Mesothelial cell of epicardium (in vitro differentiated cells): ENCODE results near the gene TMEM38B. TPM values are rescaled to one million over a fixed set of nuclear protein-coding genes. Genes with fewer than 3 reads are reported as not detected.

Experiments used
- DNase-seq, 2 experiments: peaks; one replicate each; pipeline ENCODE4 v3.0.0; 2021; ENCODE audit warnings: low spot score in 2 of 2; ENCODE audit not compliant: unreplicated experiment in 2 of 2
- H3K27ac Mint-ChIP-seq: 2 replicates; pipeline ENCODE4 v1.8.0; 2021; ENCODE audit warnings: mixed read lengths
- H3K27me3 Mint-ChIP-seq: 2 replicates; pipeline ENCODE4 v1.8.0; 2021; ENCODE audit warnings: low read depth, mixed read lengths
- H3K36me3 Mint-ChIP-seq: 2 replicates; pipeline ENCODE4 v1.8.0; 2021; ENCODE audit warnings: mixed read lengths
- H3K4me1 Mint-ChIP-seq: 2 replicates; pipeline ENCODE4 v1.8.0; 2021; ENCODE audit warnings: mixed read lengths
- H3K4me3 Mint-ChIP-seq: 2 replicates; pipeline ENCODE4 v1.8.0; 2021; ENCODE audit warnings: mild to moderate bottlenecking, moderate library complexity, mixed read lengths
- H3K9me3 Mint-ChIP-seq: 2 replicates; pipeline ENCODE4 v1.8.0; 2021; ENCODE audit warnings: mixed read lengths
- CTCF ChIP-seq: fragments of 200-600 bp; sonication (generic); IDR thresholded peaks from one replicate; pipeline ENCODE4 v1.5.0; 2021; ENCODE audit warnings: antibody characterized with exemption; ENCODE audit not compliant: unreplicated experiment
- total RNA-seq: library from RNA; stranded (reverse); gene quantifications from 3 replicates; pipeline ENCODE4 v1.2.1, GENCODE V29; 2021

The TMEM38B gene
- total RNA-seq, 1 donor from 2014 or later = 14.1 TPM

GRCh38 chr9:105694848-105695581, 674 bp downstream of the TMEM38B start:
- H3K27ac Mint-ChIP-seq = peak overlapping the region; percentile 30
- no peak for TF ChIP-seq CTCF
- H3K4me3 Mint-ChIP-seq = peak overlapping the region; percentile 79
- H3K27me3 Mint-ChIP-seq = peaks cover 35% of the 10 kb centered on the region
- H3K4me1 Mint-ChIP-seq = peaks cover 25% of the 10 kb centered on the region
- DNase-seq = peak; percentile 40 to 64
- no peaks in the 10 kb centered on the region for H3K9me3 Mint-ChIP-seq
- H3K36me3 Mint-ChIP-seq = no peaks in the 10 kb centered on the region

- H3K4me1 Mint-ChIP-seq = peaks cover 28% of the 10 kb centered on the region
- peaks cover 31% of the 10 kb centered on the region for H3K27me3 Mint-ChIP-seq
- no peak for DNase-seq
- H3K36me3 Mint-ChIP-seq = no peaks in the 10 kb centered on the region
- no peak overlapping the region for H3K4me3 Mint-ChIP-seq
- no peaks in the 10 kb centered on the region for H3K9me3 Mint-ChIP-seq
- no peak overlapping the region for H3K27ac Mint-ChIP-seq
- no peak for TF ChIP-seq CTCF
Measured at GRCh38 chr9:105696219-105696793, 2.0 kb downstream of the TMEM38B start.

GRCh38 chr9:105697871-105698270, 3.5 kb downstream of the TMEM38B start:
- Mint-ChIP-seq H3K36me3 (no peaks in the 10 kb centered on the region), H3K27me3 (peaks cover 17% of the 10 kb centered on the region), H3K27ac (no peak overlapping the region), H3K4me1 (peaks cover 28% of the 10 kb centered on the region), H3K9me3 (no peaks in the 10 kb centered on the region), H3K4me3 (no peak overlapping the region)
- no peak for TF ChIP-seq CTCF
- DNase-seq = no peak

- Mint-ChIP-seq H3K9me3 (no peaks in the 10 kb centered on the region), H3K4me3 (no peak overlapping the region), H3K4me1 (peaks cover 27% of the 10 kb centered on the region), H3K36me3 (no peaks in the 10 kb centered on the region), H3K27ac (no peak overlapping the region), H3K27me3 (peaks cover 13% of the 10 kb centered on the region)
- TF ChIP-seq CTCF = no peak
- no peak for DNase-seq
Measured at GRCh38 chr9:105698348-105698870, 4.1 kb downstream of the TMEM38B start.

- Mint-ChIP-seq H3K4me1 (peaks cover 14% of the 10 kb centered on the region), H3K4me3 (no peak overlapping the region), H3K27ac (no peak overlapping the region), H3K36me3 (no peaks in the 10 kb centered on the region), H3K27me3 (no peaks in the 10 kb centered on the region), H3K9me3 (no peaks in the 10 kb centered on the region)
- DNase-seq = no peak
- no peak for TF ChIP-seq CTCF
Measured at GRCh38 chr9:105700668-105701067, 6.3 kb downstream of the TMEM38B start.
